Prostate gland (tissue), 2 donors: ENCODE results near the gene GUCY2D. TPM values are rescaled to one million over a fixed set of nuclear protein-coding genes. Genes with fewer than 3 reads are reported as not detected.

Experiments
- DNase-seq: peaks from one replicate; pipeline ENCODE4 v3.0.0-alpha.2; 2019; ENCODE audit warnings: low spot score
- H3K27ac ChIP-seq, 2 donors: fragments of 200-600 bp; sonication (generic); 2 replicates each; pipeline ENCODE4 v1.5.1; 2017 to 2019
- H3K27me3 ChIP-seq: fragments of 200-600 bp; sonication (generic); replicated peaks from 2 replicates; pipeline ENCODE4 v1.5.1; 2019; ENCODE audit not compliant: insufficient read depth
- H3K36me3 ChIP-seq, 2 donors: fragments of 200-600 bp; sonication (generic); 1 replicate in 1 of 2; 2 replicates in 1 of 2; pipeline versions ENCODE4 v1.5.1 to v1.8.1; 2017 to 2019
- H3K4me1 ChIP-seq: fragments of 200-600 bp; sonication (generic); replicated peaks from 2 replicates; pipeline ENCODE4 v1.5.1; 2019
- H3K4me3 ChIP-seq, 2 donors: fragments of 200-600 bp; sonication (generic); 2 replicates each; pipeline ENCODE4 v1.5.1; 2017 to 2019
- H3K9me3 ChIP-seq: fragments of 200-600 bp; sonication (generic); 2 replicates; pipeline ENCODE4 v1.5.1; 2017
- POLR2A ChIP-seq: fragments of 450-650 bp; IDR thresholded peaks from one replicate; pipeline ENCODE4 v1.6.1; 2016; ENCODE audit warnings: antibody characterized with exemption, mild to moderate bottlenecking
- POLR2AphosphoS5 ChIP-seq: sonication (generic); formaldehyde crosslinking; IDR thresholded peaks from one replicate; pipeline ENCODE4 v1.6.1; 2017; ENCODE audit warnings: antibody characterized with exemption
- WGBS: methylation state at CpG from one replicate; pipeline ENCODE4 v1.1.5; 2018; 5-methylcytosine and 5-hydroxymethylcytosine counted together
- intact Hi-C: fragments of 100-400 bp; cut with DNase I; formaldehyde crosslinking; loops from one replicate; pipeline ENCODE4 v1.14.2; 2022
- total RNA-seq, 2 donors: library from RNA; depleted of rRNA; stranded (reverse); fragments of >200 nt; gene quantifications; one replicate each; pipeline ENCODE4 v1.1.0, GENCODE V29; 2016
- TF ChIP-seq, protein P1 (sequence below), 4 experiments: fragments of 200-600 bp in 2 of 4; fragments of 450-650 bp in 2 of 4; sonication (generic) in 2 of 4; IDR thresholded peaks; 1 replicate in 3 of 4; 2 replicates in 1 of 4; pipeline ENCODE4 v1.5.1; 2016 to 2019; ENCODE audit warnings: antibody characterized with exemption in 4 of 4, mild to moderate bottlenecking in 2 of 4, moderate library complexity in 2 of 4

Gene GUCY2D
- total RNA-seq, 2 donors from 2014 or later: 1.8 TPM; not detected in 1

DNA sequence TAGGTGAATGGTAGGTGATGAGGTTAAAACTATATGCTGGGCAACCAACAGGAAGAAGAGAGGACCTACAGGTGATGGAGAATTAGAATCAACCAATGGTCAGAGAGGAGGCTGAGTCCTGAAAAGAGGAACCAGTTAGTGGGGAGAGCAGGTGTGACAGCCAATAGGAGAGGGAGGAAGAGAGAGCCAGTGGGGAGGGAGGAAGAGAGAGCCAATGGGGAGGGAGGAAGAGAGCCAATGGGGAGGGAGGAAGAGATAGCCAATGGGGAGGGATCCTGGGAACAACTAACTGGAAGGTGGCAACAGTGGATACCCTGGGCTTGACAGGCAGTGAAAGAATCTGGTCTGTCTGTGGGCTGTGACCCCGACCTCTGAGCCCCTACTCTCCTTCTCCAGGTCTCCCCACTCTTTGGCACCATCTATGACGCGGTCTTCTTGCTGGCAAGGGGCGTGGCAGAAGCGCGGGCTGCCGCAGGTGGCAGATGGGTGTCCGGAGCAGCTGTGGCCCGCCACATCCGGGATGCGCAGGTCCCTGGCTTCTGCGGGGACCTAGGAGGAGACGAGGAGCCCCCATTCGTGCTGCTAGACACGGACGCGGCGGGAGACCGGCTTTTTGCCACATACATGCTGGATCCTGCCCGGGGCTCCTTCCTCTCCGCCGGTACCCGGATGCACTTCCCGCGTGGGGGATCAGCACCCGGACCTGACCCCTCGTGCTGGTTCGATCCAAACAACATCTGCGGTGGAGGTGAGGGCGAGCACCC is 3.7 kb downstream of the GUCY2D start:
- DNase-seq: no peak
- TF ChIP-seq POLR2AphosphoS5 (no peak), POLR2A (no peak)
- TF ChIP-seq, protein P1, sequence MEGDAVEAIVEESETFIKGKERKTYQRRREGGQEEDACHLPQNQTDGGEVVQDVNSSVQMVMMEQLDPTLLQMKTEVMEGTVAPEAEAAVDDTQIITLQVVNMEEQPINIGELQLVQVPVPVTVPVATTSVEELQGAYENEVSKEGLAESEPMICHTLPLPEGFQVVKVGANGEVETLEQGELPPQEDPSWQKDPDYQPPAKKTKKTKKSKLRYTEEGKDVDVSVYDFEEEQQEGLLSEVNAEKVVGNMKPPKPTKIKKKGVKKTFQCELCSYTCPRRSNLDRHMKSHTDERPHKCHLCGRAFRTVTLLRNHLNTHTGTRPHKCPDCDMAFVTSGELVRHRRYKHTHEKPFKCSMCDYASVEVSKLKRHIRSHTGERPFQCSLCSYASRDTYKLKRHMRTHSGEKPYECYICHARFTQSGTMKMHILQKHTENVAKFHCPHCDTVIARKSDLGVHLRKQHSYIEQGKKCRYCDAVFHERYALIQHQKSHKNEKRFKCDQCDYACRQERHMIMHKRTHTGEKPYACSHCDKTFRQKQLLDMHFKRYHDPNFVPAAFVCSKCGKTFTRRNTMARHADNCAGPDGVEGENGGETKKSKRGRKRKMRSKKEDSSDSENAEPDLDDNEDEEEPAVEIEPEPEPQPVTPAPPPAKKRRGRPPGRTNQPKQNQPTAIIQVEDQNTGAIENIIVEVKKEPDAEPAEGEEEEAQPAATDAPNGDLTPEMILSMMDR (IDR thresholded peaks at IDR 0.05): no peak
- H3K27ac ChIP-seq: no peak overlapping the region
- no peaks in the 10 kb centered on the region for H3K36me3 ChIP-seq
- peaks cover 10% of the 10 kb centered on the region for H3K4me1 ChIP-seq
- peaks cover 6% of the 10 kb centered on the region for H3K27me3 ChIP-seq
- intact Hi-C loops: no loop called here
- no peaks in the 10 kb centered on the region for H3K9me3 ChIP-seq
- no peak overlapping the region for H3K4me3 ChIP-seq
- WGBS: 92% methylated on average over 30 of the region's 30 CpGs

DNA sequence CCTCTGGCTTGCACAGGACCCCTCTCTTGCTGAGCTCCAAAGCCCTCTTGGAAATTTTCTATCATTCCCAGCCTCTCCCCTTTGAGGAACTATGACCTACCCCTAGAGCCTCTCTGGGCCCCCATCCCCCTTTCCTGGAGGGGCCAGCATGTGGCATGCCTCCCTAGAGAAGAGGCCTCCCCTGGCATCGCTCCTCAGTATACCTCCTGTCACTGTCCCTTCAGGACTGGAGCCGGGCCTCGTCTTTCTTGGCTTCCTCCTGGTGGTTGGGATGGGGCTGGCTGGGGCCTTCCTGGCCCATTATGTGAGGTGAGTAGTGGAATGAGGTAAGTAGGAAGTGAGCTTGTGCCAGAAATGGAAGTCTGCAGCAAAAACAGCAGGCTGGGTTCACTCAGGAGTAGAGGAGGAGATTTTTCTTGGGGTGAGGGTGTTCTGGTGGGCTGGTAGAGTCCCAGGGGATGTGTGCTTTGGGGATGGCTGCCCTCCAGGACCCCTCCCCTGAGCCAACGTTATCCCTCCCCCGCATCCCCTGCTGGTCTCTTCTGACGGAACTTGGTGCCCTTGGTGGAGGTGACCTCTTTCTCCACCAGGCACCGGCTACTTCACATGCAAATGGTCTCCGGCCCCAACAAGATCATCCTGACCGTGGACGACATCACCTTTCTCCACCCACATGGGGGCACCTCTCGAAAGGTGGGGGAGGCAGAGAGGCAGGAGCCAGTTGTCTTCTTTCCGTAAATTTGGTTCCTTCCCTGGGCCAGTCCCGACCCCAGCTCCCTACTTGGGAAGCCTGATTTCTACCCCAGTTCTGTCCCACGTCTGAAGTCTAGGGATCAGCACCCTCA is 4.6 kb downstream of the GUCY2D start:
- no peak for TF ChIP-seq POLR2AphosphoS5
- TF ChIP-seq POLR2A: no peak
- TF ChIP-seq, protein P1 (IDR thresholded peaks at IDR 0.05): no peak
- H3K27ac ChIP-seq: no peak overlapping the region
- no peaks in the 10 kb centered on the region for H3K9me3 ChIP-seq
- 69% methylated on average over 14 of the region's 14 CpGs for WGBS
- no peak for DNase-seq
- H3K27me3 ChIP-seq: peaks cover 6% of the 10 kb centered on the region
- H3K4me3 ChIP-seq: no peak overlapping the region
- peaks cover 10% of the 10 kb centered on the region for H3K4me1 ChIP-seq
- no peaks in the 10 kb centered on the region for H3K36me3 ChIP-seq
- intact Hi-C loops: no loop called here

DNA sequence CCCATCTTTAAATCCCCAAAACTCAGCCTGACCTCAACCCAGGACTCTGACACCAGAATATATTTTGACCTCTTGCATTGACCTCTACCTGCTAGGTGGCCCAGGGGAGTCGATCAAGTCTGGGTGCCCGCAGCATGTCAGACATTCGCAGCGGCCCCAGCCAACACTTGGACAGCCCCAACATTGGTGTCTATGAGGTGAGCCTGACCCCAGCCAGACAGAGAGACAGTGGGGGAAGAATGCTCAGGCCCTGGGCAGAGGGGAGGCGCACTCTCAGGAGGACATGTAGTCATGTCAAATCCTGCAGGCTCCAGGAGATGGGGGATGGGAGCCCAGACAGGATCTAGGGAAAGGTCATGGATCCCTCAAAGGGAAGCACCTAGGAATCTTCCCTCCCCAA is 5.4 kb downstream of the GUCY2D start:
- peaks cover 6% of the 10 kb centered on the region for H3K27me3 ChIP-seq
- H3K9me3 ChIP-seq: no peaks in the 10 kb centered on the region
- intact Hi-C loops: no loop called here
- DNase-seq: no peak
- TF ChIP-seq POLR2AphosphoS5 (no peak), POLR2A (no peak)
- TF ChIP-seq, protein P1 (IDR thresholded peaks at IDR 0.05): no peak
- no peak overlapping the region for H3K4me3 ChIP-seq
- no peaks in the 10 kb centered on the region for H3K36me3 ChIP-seq
- 100% methylated on average over 5 of the region's 5 CpGs for WGBS
- H3K27ac ChIP-seq: no peak overlapping the region
- H3K4me1 ChIP-seq: peaks cover 4% of the 10 kb centered on the region

DNA sequence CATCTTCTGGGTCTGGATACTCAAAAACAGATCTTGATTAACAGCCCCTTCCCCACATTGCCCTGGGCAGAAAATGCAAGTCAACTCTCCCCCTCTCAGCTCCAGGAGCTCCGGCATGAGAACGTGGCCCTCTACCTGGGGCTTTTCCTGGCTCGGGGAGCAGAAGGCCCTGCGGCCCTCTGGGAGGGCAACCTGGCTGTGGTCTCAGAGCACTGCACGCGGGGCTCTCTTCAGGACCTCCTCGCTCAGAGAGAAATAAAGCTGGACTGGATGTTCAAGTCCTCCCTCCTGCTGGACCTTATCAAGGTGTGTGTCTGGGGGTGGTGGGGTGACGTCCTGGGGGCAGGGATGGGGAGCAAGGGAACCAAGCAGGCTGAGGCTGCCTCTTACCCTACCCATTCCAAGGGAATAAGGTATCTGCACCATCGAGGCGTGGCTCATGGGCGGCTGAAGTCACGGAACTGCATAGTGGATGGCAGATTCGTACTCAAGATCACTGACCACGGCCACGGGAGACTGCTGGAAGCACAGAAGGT is 9.7 kb downstream of the GUCY2D start:
- TF ChIP-seq POLR2A: no peak
- TF ChIP-seq, protein P1 (IDR thresholded peaks at IDR 0.05): no peak
- TF ChIP-seq POLR2AphosphoS5: no peak
- H3K36me3 ChIP-seq: no peaks in the 10 kb centered on the region
- no peak for DNase-seq
- 89% methylated on average over 15 of the region's 15 CpGs for WGBS
- no peak overlapping the region for H3K4me3 ChIP-seq
- intact Hi-C loops: no loop called here
- no peaks in the 10 kb centered on the region for H3K9me3 ChIP-seq
- no peaks in the 10 kb centered on the region for H3K27me3 ChIP-seq
- H3K4me1 ChIP-seq: peaks cover 3% of the 10 kb centered on the region
- no peak overlapping the region for H3K27ac ChIP-seq
